ENCODE data around the gene PXDC1. TPM values are rescaled to one million over a fixed set of nuclear protein-coding genes. Genes with fewer than 3 reads are reported as not detected.

PXDC1 gene
- total RNA-seq, 6 experiments from 2014 or later, result 50.5 to 250 (median 97.5) TPM

Small RNAs within 50 kb of the gene (small RNA-seq; reads per million reads assigned to genes)
- gene AL033523.1, result 0 reads per million in 2 experiments

Other genes starting within 250 kb of the PXDC1 start
- gene FAM50B, start 97.7 kb upstream of the PXDC1 start, total RNA-seq, result 10 to 100 TPM in 1 of 6 experiments, 1 to 10 TPM in 5; 3.6 to 11.1 (median 8.5) TPM

All from right lobe of liver (tissue), 5 donors.